Vagina (tissue), 2 donors: ENCODE results near the gene EXOC6B.

Experiments
- POLR2A ChIP-seq, 2 donors: fragments of 450-650 bp; IDR thresholded peaks; one replicate each; pipeline ENCODE4 v1.6.1; 2017; ENCODE audit warnings: antibody characterized with exemption in 2 of 2, mild to moderate bottlenecking in 2 of 2, moderate library complexity in 2 of 2
- TF ChIP-seq, protein P1 (sequence below), 3 experiments: fragments of 450-650 bp in 2 of 3; fragments of 200-600 bp in 1 of 3; sonication (generic) in 1 of 3; IDR thresholded peaks; one replicate each; pipeline ENCODE4 v1.5.1; 2017 to 2019; ENCODE audit warnings: antibody characterized with exemption in 3 of 3, mild to moderate bottlenecking in 2 of 3, moderate library complexity in 2 of 3

DNA sequence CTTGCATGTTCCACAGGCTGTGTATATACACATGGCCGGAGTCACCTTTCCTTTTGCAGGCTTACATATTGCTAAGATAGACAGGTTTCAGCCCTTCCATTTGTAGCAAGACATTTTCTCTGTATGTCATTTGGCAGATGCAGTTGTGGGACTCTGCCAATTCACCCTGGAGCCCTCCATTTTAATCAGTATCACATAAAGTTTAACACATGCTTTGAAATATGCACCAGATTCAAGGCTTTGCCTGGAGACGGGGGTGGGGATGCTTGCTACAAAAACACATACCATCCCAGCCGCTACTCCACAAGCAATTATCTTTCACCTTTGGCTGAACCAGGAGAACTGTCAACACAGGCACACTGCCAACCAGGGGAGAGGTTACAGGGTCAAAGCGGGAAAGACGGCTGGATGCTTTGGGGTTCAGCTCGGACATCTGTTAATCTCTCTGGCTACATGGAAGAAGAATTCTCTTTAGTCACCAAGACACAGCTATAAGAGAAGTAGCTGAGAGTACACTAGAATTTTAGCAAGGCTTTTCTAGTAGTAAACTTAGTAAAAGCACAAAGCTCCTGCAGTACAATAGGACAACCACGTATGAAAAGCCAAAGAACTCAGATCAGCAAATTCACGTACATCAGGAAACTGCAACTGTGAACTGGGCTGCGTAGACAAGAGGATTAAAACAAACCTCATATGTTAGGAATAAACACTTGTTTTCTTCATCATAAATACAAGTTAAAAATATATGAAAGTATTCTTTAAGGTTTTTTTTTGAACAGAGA is 130.9 kb downstream of the EXOC6B start:
- TF ChIP-seq POLR2A (IDR thresholded peaks at IDR 0.05): no peak
- TF ChIP-seq, protein P1, sequence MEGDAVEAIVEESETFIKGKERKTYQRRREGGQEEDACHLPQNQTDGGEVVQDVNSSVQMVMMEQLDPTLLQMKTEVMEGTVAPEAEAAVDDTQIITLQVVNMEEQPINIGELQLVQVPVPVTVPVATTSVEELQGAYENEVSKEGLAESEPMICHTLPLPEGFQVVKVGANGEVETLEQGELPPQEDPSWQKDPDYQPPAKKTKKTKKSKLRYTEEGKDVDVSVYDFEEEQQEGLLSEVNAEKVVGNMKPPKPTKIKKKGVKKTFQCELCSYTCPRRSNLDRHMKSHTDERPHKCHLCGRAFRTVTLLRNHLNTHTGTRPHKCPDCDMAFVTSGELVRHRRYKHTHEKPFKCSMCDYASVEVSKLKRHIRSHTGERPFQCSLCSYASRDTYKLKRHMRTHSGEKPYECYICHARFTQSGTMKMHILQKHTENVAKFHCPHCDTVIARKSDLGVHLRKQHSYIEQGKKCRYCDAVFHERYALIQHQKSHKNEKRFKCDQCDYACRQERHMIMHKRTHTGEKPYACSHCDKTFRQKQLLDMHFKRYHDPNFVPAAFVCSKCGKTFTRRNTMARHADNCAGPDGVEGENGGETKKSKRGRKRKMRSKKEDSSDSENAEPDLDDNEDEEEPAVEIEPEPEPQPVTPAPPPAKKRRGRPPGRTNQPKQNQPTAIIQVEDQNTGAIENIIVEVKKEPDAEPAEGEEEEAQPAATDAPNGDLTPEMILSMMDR (IDR thresholded peaks at IDR 0.05): no peak
